Measurements from ENCODE around the gene CD320. TPM values are rescaled to one million over a fixed set of nuclear protein-coding genes. Genes with fewer than 3 reads are reported as not detected.
"Not testable (repeated sequence)": the region's sequence is repeated elsewhere in the genome, so short reads cannot be mapped to it uniquely, and the experiment has no call there.

Gene CD320
- total RNA-seq, 1 donor from 2014 or later: 42.0 TPM

- peak overlapping the region; percentile 65 for H3K4me3 Mint-ChIP-seq
Measured at GRCh38 chr19:8343483-8343844, 35.3 kb upstream of the CD320 start.

GRCh38 chr19:8342684-8343482 is 34.7 kb upstream of the CD320 start, which contains the start of gene KANK3:
Gene KANK3 (minus strand): TSS chr19:8343262. CDS start chr19:8337828, 5,434 bp downstream.
- H3K27me3 Mint-ChIP-seq (ENCODE audit: low read depth): peaks cover 53% of the 10 kb centered on the region
- H3K27ac Mint-ChIP-seq: no peak within 1 kb of the TSS
- TF ChIP-seq CTCF (IDR thresholded peaks at IDR 0.05; ENCODE audit: unreplicated experiment): no peak
- no peaks in the 10 kb centered on the region for H3K4me1 Mint-ChIP-seq
- DNase-seq (ENCODE audit: low spot score in 2 of 2, unreplicated experiment in 2 of 2): peak; percentile 86 to 88
- H3K4me3 Mint-ChIP-seq: peak within 1 kb of the TSS; percentile 65
- H3K36me3 Mint-ChIP-seq: no peaks in the 10 kb centered on the region
- no peaks in the 10 kb centered on the region for H3K9me3 Mint-ChIP-seq

More at GRCh38 chr19:8343483-8343844, 35.3 kb upstream of the CD320 start:
- TF ChIP-seq CTCF (IDR thresholded peaks at IDR 0.05; ENCODE audit: unreplicated experiment): no peak
- no peaks in the 10 kb centered on the region for H3K9me3 Mint-ChIP-seq
- no peaks in the 10 kb centered on the region for H3K36me3 Mint-ChIP-seq
- DNase-seq (ENCODE audit: low spot score in 2 of 2, unreplicated experiment in 2 of 2): no peak
- H3K4me1 Mint-ChIP-seq: no peaks in the 10 kb centered on the region
- no peak overlapping the region for H3K27ac Mint-ChIP-seq
- H3K27me3 Mint-ChIP-seq (ENCODE audit: low read depth): peaks cover 47% of the 10 kb centered on the region

GRCh38 chr19:8342316-8342683 is 34.1 kb upstream of the CD320 start:
- TF ChIP-seq CTCF (IDR thresholded peaks at IDR 0.05; ENCODE audit: unreplicated experiment): no peak
- peak overlapping the region; percentile 8 for H3K4me3 Mint-ChIP-seq
- no peaks in the 10 kb centered on the region for H3K4me1 Mint-ChIP-seq
- H3K27ac Mint-ChIP-seq: no peak overlapping the region
- peaks cover 59% of the 10 kb centered on the region for H3K27me3 Mint-ChIP-seq (ENCODE audit: low read depth)
- H3K36me3 Mint-ChIP-seq: no peaks in the 10 kb centered on the region
- H3K9me3 Mint-ChIP-seq: no peaks in the 10 kb centered on the region
- no peak for DNase-seq (ENCODE audit: low spot score in 2 of 2, unreplicated experiment in 2 of 2)

- H3K27ac Mint-ChIP-seq; H3K9me3 Mint-ChIP-seq; H3K4me3 Mint-ChIP-seq; DNase-seq (ENCODE audit: low spot score in 2 of 2, unreplicated experiment in 2 of 2); H3K4me1 Mint-ChIP-seq; H3K36me3 Mint-ChIP-seq: not testable (repeated sequence)
- H3K27me3 Mint-ChIP-seq (ENCODE audit: low read depth): peaks cover 65% of the 10 kb centered on the region
Measured at GRCh38 chr19:8341504-8341903, 33.3 kb upstream of the CD320 start.

- DNase-seq (ENCODE audit: low spot score in 2 of 2, unreplicated experiment in 2 of 2): no peak
Measured at GRCh38 chr19:8340341-8341096, 32.4 kb upstream of the CD320 start.

More at GRCh38 chr19:8340341-8341096, 32.4 kb upstream of the CD320 start:
- H3K4me3 Mint-ChIP-seq: no peak overlapping the region
- H3K9me3 Mint-ChIP-seq: no peaks in the 10 kb centered on the region
- H3K36me3 Mint-ChIP-seq: no peaks in the 10 kb centered on the region
- no peaks in the 10 kb centered on the region for H3K4me1 Mint-ChIP-seq
- H3K27me3 Mint-ChIP-seq (ENCODE audit: low read depth): peaks cover 75% of the 10 kb centered on the region
- no peak overlapping the region for H3K27ac Mint-ChIP-seq
- no peak for TF ChIP-seq CTCF (IDR thresholded peaks at IDR 0.05; ENCODE audit: unreplicated experiment)
